Tibial artery (tissue), 4 donors: ENCODE data around the gene ITPK1.
A peak's percentile ranks its signal among the peaks of the same experiment; 100 is the strongest.

Experiments
- DNase-seq, 2 donors: peaks; one replicate each; pipeline ENCODE4 v3.0.0-alpha.2; 2019
- H3K27ac ChIP-seq, 2 donors: fragments of 200-600 bp; sonication (generic) in 1 of 2; 1 replicate in 1 of 2; 2 replicates in 1 of 2; pipeline ENCODE4 v1.5.1; 2018 to 2019; ENCODE audit warnings: mild to moderate bottlenecking in 1 of 2
- H3K27me3 ChIP-seq, 2 donors: fragments of 200-600 bp; sonication (generic) in 1 of 2; one replicate each; pipeline versions ENCODE4 v1.5.1 to v1.6.0; 2016 to 2019
- H3K36me3 ChIP-seq, 3 donors: fragments of 200-600 bp; sonication (generic) in 2 of 3; one replicate each; pipeline ENCODE4 v1.5.1; 2016 to 2019; ENCODE audit warnings: mild to moderate bottlenecking in 2 of 3
- H3K4me1 ChIP-seq, 4 donors: fragments of 200-600 bp; sonication (generic) in 2 of 4; 1 replicate in 3 of 4; 2 replicates in 1 of 4; pipeline ENCODE4 v1.5.1; 2016 to 2019
- H3K4me3 ChIP-seq, 2 donors: fragments of 200-600 bp; sonication (generic) in 1 of 2; 1 replicate in 1 of 2; 2 replicates in 1 of 2; pipeline ENCODE4 v1.5.1; 2018 to 2019; ENCODE audit warnings: mild to moderate bottlenecking in 2 of 2
- H3K9me3 ChIP-seq, 3 donors: fragments of 200-600 bp; sonication (generic) in 1 of 3; one replicate each; pipeline ENCODE4 v1.5.1; 2016 to 2019
- intact Hi-C: fragments of 100-400 bp; cut with DNase I; formaldehyde crosslinking; loops from one replicate; pipeline ENCODE4 v1.15.0; 2023; ENCODE audit warnings: low total_unique reads
- TF ChIP-seq, protein P1 (sequence below), 2 experiments: fragments of 200-600 bp in 1 of 2; fragments of 450-650 bp in 1 of 2; IDR thresholded peaks; one replicate each; pipeline ENCODE4 v1.5.1; 2017 to 2019; ENCODE audit warnings: antibody characterized with exemption in 2 of 2, mild to moderate bottlenecking in 1 of 2, moderate library complexity in 1 of 2

ITPK1 gene

DNA sequence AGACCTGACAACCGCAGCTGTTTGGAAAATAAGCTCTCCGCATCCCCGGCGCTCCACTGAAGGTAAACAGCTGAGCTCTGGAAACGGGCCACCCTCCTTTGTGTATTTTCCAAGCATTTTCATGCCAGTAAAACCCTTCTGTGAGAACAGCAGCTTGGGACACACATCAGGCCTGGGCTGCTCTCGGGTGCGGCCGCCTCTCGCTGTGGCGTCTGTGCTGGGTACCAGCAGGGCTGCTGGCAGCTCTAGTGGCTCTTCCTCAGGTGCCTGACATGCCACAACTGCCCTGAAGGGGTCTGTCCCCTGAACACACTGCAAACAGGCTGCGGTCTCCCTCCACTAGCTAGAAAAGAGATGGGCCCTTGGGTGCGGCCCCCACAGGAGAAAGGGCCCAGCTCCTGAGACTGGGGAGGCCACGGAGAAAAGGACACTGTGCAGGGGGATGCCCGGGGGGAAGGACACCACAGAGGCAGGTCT, 96.3 kb downstream of the ITPK1 start:
- Histone ChIP-seq H3K27me3 (no peaks in the 10 kb centered on the region), H3K27ac (peak overlapping the region; percentile 20 to 39), H3K4me3 (no peak overlapping the region), H3K9me3 (no peaks in the 10 kb centered on the region), H3K4me1 (peaks cover 0 to 53% (median 26%) of the 10 kb centered on the region in 4 donors), H3K36me3 (peaks cover 0 to 12% (median 0%) of the 10 kb centered on the region in 3 donors)
- no peak for DNase-seq
- intact Hi-C loops, result no loop called here
- TF ChIP-seq, protein P1, sequence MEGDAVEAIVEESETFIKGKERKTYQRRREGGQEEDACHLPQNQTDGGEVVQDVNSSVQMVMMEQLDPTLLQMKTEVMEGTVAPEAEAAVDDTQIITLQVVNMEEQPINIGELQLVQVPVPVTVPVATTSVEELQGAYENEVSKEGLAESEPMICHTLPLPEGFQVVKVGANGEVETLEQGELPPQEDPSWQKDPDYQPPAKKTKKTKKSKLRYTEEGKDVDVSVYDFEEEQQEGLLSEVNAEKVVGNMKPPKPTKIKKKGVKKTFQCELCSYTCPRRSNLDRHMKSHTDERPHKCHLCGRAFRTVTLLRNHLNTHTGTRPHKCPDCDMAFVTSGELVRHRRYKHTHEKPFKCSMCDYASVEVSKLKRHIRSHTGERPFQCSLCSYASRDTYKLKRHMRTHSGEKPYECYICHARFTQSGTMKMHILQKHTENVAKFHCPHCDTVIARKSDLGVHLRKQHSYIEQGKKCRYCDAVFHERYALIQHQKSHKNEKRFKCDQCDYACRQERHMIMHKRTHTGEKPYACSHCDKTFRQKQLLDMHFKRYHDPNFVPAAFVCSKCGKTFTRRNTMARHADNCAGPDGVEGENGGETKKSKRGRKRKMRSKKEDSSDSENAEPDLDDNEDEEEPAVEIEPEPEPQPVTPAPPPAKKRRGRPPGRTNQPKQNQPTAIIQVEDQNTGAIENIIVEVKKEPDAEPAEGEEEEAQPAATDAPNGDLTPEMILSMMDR (IDR thresholded peaks at IDR 0.05), result no peak

DNA sequence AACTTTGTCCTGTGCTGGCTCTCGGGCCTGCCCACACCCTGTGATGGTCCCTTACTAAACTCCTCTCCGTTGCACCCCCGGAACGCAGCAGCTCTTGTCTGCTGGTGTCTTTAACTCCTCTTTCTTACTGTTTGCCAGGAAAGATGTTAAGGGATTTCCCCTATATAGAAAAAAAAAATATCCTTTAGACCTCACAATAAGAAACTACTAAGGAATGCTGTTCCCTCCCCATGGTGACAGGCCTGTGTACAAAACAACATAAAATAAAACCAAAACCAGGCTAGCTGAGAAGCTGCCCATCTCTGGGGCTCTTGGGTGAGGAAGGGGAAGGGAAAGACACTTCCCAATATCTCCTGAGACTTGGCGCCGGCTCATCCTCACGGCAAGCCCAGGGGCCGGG, 97.4 kb downstream of the ITPK1 start:
- TF ChIP-seq, protein P1 (IDR thresholded peaks at IDR 0.05), result no peak
- Histone ChIP-seq H3K9me3 (no peaks in the 10 kb centered on the region), H3K36me3 (peaks cover 0 to 12% (median 0%) of the 10 kb centered on the region in 3 donors), H3K27me3 (no peaks in the 10 kb centered on the region), H3K4me3 (no peak overlapping the region), H3K4me1 (peaks cover 0 to 63% (median 36%) of the 10 kb centered on the region in 4 donors), H3K27ac (no peak overlapping the region)
- no peak for DNase-seq
- intact Hi-C loops, result no loop called here

DNA sequence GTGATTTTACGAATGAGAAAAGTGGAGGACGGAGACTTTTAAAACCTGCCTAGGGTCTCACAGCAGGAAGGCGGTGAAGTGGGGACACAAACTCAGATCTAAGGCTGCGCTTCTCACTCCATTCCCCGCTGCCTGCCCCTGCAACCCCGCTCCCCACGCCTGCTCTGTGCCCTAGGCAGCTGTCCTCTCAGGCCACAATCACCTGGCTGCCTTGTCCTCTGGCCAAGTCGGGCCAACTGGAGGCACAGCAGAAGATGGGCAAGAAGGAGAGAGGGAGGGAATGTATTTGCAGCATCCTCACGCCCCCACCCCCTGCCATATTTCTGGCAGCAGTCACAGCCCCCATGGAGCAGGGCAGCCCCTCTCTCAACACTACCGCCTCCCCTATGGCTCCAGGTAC, 97.8 kb downstream of the ITPK1 start:
- no peak overlapping the region for H3K4me3 ChIP-seq
- peaks cover 0 to 12% (median 0%) of the 10 kb centered on the region in 3 donors for H3K36me3 ChIP-seq
- TF ChIP-seq, protein P1 (IDR thresholded peaks at IDR 0.05), result no peak
- no peak overlapping the region for H3K27ac ChIP-seq
- intact Hi-C loops, result no loop called here
- H3K9me3 ChIP-seq, result no peaks in the 10 kb centered on the region
- no peak for DNase-seq
- peaks cover 2 to 68% (median 41%) of the 10 kb centered on the region in 4 donors for H3K4me1 ChIP-seq
- no peaks in the 10 kb centered on the region for H3K27me3 ChIP-seq

DNA sequence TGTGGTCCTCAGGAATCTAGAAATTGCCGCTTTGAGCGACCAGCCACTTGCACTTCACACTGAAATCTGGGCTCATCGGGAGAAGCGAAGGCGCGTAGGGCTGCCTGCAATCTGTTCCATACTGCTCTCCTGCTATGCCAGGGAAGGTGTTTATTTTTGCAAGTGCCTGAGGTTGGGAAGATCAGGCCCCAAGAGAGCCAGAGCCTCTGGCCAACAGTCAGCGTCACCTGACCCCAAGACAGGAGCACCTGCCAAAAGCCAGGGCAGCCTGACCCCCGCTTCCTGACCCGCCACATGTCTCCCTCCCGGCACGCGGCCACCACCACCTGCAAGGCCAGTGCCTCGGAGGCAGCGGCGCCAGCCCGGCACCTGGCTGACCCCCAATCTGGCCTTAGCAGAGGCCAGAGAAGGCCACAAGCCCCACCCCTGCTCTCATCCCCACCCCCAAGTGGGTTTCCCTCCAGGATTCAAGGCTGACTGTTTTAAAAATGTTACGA, 98.4 kb downstream of the ITPK1 start:
- Histone ChIP-seq H3K4me3 (no peak overlapping the region), H3K27me3 (no peaks in the 10 kb centered on the region), H3K4me1 (peaks cover 8 to 73% (median 46%) of the 10 kb centered on the region in 4 donors), H3K9me3 (no peaks in the 10 kb centered on the region), H3K36me3 (peaks cover 0 to 12% (median 0%) of the 10 kb centered on the region in 3 donors), H3K27ac (no peak overlapping the region)
- intact Hi-C loops, result no loop called here
- no peak for DNase-seq
- TF ChIP-seq, protein P1 (IDR thresholded peaks at IDR 0.05), result no peak

DNA sequence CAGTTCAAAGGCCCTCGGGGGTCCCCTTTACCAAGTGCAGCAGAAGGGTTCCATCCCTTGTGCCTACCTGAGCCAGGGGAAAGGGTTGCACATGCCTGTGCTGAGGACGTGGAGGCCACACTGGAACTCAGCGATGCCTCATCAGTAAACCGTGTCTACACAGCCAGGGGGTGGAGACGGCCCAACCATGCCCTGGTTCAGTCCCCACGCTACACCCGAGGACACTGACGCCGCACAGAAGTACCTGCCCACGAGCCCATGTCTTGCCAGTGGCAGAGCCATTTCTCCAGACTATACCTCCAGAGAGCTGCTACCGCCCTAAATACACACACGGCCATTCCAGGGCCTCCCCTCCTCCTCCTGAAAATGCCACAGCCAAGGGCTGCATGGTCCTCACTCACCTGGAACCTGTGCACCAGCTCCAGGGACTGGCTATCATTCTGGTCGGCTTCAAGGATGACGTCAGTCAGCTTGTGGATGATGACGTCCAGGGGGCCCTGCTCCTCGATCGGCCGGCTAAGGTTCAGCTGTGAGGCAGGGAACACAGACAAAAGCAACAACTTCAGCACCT, 99.4 kb downstream of the ITPK1 start:
- intact Hi-C loops, result no loop called here
- peaks cover 11 to 83% (median 52%) of the 10 kb centered on the region in 4 donors for H3K4me1 ChIP-seq
- no peak overlapping the region for H3K4me3 ChIP-seq
- H3K9me3 ChIP-seq, result no peaks in the 10 kb centered on the region
- H3K36me3 ChIP-seq, result peaks cover 0 to 12% (median 0%) of the 10 kb centered on the region in 3 donors
- TF ChIP-seq, protein P1 (IDR thresholded peaks at IDR 0.05), result no peak
- DNase-seq, result no peak
- H3K27ac ChIP-seq, result no peak overlapping the region
- no peaks in the 10 kb centered on the region for H3K27me3 ChIP-seq
